ENCODE data around the gene OR8K5. TPM values are rescaled to one million over a fixed set of nuclear protein-coding genes. Genes with fewer than 3 reads are reported as not detected.

OR8K5 gene
- total RNA-seq, 4 donors from 2014 or later = not detected

DNA sequence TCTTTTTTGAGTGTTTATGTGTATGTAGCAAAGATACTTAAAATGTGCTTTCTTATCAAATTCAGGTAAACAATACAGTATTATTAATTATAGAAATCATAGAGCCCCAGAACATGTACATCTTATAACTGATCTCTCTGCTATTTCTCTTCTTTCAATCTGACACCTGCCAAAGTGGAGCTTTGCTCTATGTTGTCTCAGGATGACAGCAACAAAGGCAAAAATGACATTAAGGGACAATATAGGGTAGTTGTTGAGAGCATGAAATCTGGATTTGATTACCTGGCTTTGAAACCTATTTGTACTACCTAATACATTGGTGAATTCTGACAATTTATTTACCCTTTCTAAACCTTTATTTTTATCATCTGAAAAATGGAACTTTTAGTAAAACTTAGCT lies 23.3 kb upstream of the OR8K5 start:
- no peak for DNase-seq (ENCODE audit: low spot score in 2 of 2)
- Histone ChIP-seq H3K9me3 (peaks cover 0 to 15% (median 2%) of the 10 kb centered on the region in 4 donors), H3K27me3 (no peaks in the 10 kb centered on the region), H3K4me1 (no peaks in the 10 kb centered on the region), H3K36me3 (no peaks in the 10 kb centered on the region), H3K4me3 (no peak overlapping the region), H3K27ac (no peak overlapping the region)
- TF ChIP-seq POLR2A (IDR thresholded peaks at IDR 0.05) = no peak
- no peak for TF ChIP-seq EP300 (IDR thresholded peaks at IDR 0.05)
- no peak for TF ChIP-seq CTCF (IDR thresholded peaks at IDR 0.05)

GRCh38 chr11:56176318-56176717 lies 16.2 kb upstream of the OR8K5 start, which contains the start of gene OR5J2:
OR5J2 (plus strand) TSS chr11:56176618; CDS start chr11:56176618, 0 bp downstream.
- no peaks in the 10 kb centered on the region for H3K4me1 ChIP-seq
- H3K27ac ChIP-seq = no peak within 1 kb of the TSS
- H3K4me3 ChIP-seq = no peak within 1 kb of the TSS
- 69 to 86% methylated on average over 1 of the region's 1 CpG for WGBS, 2 donors
- peaks cover 0 to 15% (median 2%) of the 10 kb centered on the region in 4 donors for H3K9me3 ChIP-seq
- no peaks in the 10 kb centered on the region for H3K36me3 ChIP-seq
- H3K27me3 ChIP-seq = no peaks in the 10 kb centered on the region
- DNase-seq (ENCODE audit: low spot score in 2 of 2) = no peak
- TF ChIP-seq POLR2A (IDR thresholded peaks at IDR 0.05) (no peak), EP300 (IDR thresholded peaks at IDR 0.05) (no peak), CTCF (IDR thresholded peaks at IDR 0.05) (no peak)

- Histone ChIP-seq H3K4me3 (no peak overlapping the region), H3K27ac (no peak overlapping the region), H3K4me1 (no peaks in the 10 kb centered on the region), H3K36me3 (no peaks in the 10 kb centered on the region), H3K27me3 (no peaks in the 10 kb centered on the region), H3K9me3 (no peaks in the 10 kb centered on the region)
- 31 to 42% methylated on average over 3 of the region's 3 CpGs for WGBS, 2 donors
- no peak for TF ChIP-seq POLR2A (IDR thresholded peaks at IDR 0.05)
- TF ChIP-seq EP300 (IDR thresholded peaks at IDR 0.05) = no peak
- no peak for TF ChIP-seq CTCF (IDR thresholded peaks at IDR 0.05)
- DNase-seq (ENCODE audit: low spot score in 2 of 2) = no peak
Observed at GRCh38 chr11:56172256-56172830, 12.2 kb upstream of the OR8K5 start.

DNA sequence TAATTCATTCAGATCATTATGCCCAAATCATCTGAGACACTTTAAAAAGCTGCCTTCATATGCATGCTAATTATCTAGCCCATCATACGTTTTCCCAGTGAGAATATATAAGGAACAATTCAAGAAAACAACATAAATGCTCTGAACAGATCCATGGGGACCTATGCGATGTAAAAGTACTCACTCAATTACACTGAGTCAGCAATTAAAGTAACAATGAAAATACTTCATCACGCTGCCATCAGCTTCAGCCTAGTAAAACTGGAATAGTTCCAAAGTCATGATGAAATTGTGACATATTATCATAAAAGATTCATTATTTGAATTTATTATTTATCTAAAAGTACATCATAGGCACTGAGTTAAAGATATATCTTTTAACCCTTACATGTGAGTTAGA lies 3.7 kb upstream of the OR8K5 start:
- 31 to 51% methylated on average over 3 of the region's 3 CpGs for WGBS, 2 donors
- Histone ChIP-seq H3K36me3 (no peaks in the 10 kb centered on the region), H3K4me3 (no peak overlapping the region), H3K4me1 (no peaks in the 10 kb centered on the region), H3K27me3 (no peaks in the 10 kb centered on the region), H3K9me3 (no peaks in the 10 kb centered on the region), H3K27ac (no peak overlapping the region)
- DNase-seq (ENCODE audit: low spot score in 2 of 2) = no peak
- TF ChIP-seq EP300 (IDR thresholded peaks at IDR 0.05) (no peak), CTCF (IDR thresholded peaks at IDR 0.05) (no peak), POLR2A (IDR thresholded peaks at IDR 0.05) (no peak)

GRCh38 chr11:56152333-56152732 lies 7.8 kb downstream of the OR8K5 start:
- DNase-seq (ENCODE audit: low spot score in 2 of 2) = no peak
- Histone ChIP-seq H3K9me3 (peaks cover 0 to 32% (median 0%) of the 10 kb centered on the region in 4 donors), H3K27ac (no peak overlapping the region), H3K4me3 (no peak overlapping the region), H3K27me3 (no peaks in the 10 kb centered on the region), H3K36me3 (no peaks in the 10 kb centered on the region), H3K4me1 (no peaks in the 10 kb centered on the region)
- TF ChIP-seq CTCF (IDR thresholded peaks at IDR 0.05) = no peak
- TF ChIP-seq POLR2A (IDR thresholded peaks at IDR 0.05) = no peak
- no peak for TF ChIP-seq EP300 (IDR thresholded peaks at IDR 0.05)
- WGBS, 2 donors = 93 to 96% methylated on average over 15 of the region's 15 CpGs
